ENCODE measurements around the gene FTCDNL1. TPM values are rescaled to one million over a fixed set of nuclear protein-coding genes. Genes with fewer than 3 reads are reported as not detected.

Gene FTCDNL1
- total and polyA plus RNA-seq, 2 experiments from 2014 or later = 1.9 to 3.2 TPM

GRCh38 chr2:199814101-199814816 is 36.7 kb downstream of the FTCDNL1 start:
- H3K9me3 ChIP-seq (ENCODE audit: low read depth) = no peaks in the 10 kb centered on the region

GRCh38 chr2:199812493-199812892 is 38.5 kb downstream of the FTCDNL1 start:
- no peaks in the 10 kb centered on the region for H3K36me3 ChIP-seq
- no peak for DNase-seq (ENCODE audit: low read depth in 1 of 2, low spot score in 1 of 2)
- H3K9me3 ChIP-seq (ENCODE audit: low read depth) = no peaks in the 10 kb centered on the region
- H3K4me1 ChIP-seq (ENCODE audit: low read depth) = no peaks in the 10 kb centered on the region
- no peaks in the 10 kb centered on the region for H3K27me3 ChIP-seq
- no peak overlapping the region for H3K27ac ChIP-seq
- no peak overlapping the region for H3K4me3 ChIP-seq
- no peak for TF ChIP-seq CTCF (IDR thresholded peaks at IDR 0.05; ENCODE audit: low read depth, low read length)

More at GRCh38 chr2:199814101-199814816, 36.7 kb downstream of the FTCDNL1 start:
- TF ChIP-seq CTCF (IDR thresholded peaks at IDR 0.05; ENCODE audit: low read depth, low read length) = no peak
- H3K4me1 ChIP-seq (ENCODE audit: low read depth) = no peaks in the 10 kb centered on the region
- DNase-seq (ENCODE audit: low read depth in 1 of 2, low spot score in 1 of 2) = no peak
- H3K4me3 ChIP-seq = no peak overlapping the region
- H3K27me3 ChIP-seq = no peaks in the 10 kb centered on the region
- H3K27ac ChIP-seq = no peak overlapping the region
- no peaks in the 10 kb centered on the region for H3K36me3 ChIP-seq

GRCh38 chr2:199811346-199811745 is 39.6 kb downstream of the FTCDNL1 start:
- H3K27me3 ChIP-seq = no peaks in the 10 kb centered on the region
- DNase-seq (ENCODE audit: low read depth in 1 of 2, low spot score in 1 of 2) = no peak
- no peaks in the 10 kb centered on the region for H3K9me3 ChIP-seq (ENCODE audit: low read depth)
- no peak overlapping the region for H3K4me3 ChIP-seq
- no peaks in the 10 kb centered on the region for H3K36me3 ChIP-seq
- no peak for TF ChIP-seq CTCF (IDR thresholded peaks at IDR 0.05; ENCODE audit: low read depth, low read length)
- H3K27ac ChIP-seq = no peak overlapping the region
- H3K4me1 ChIP-seq (ENCODE audit: low read depth) = no peaks in the 10 kb centered on the region

GRCh38 chr2:199810422-199811171 is 40.4 kb downstream of the FTCDNL1 start:
- no peaks in the 10 kb centered on the region for H3K9me3 ChIP-seq (ENCODE audit: low read depth)
- H3K4me1 ChIP-seq (ENCODE audit: low read depth) = no peaks in the 10 kb centered on the region
- no peaks in the 10 kb centered on the region for H3K27me3 ChIP-seq
- H3K27ac ChIP-seq = no peak overlapping the region
- no peak for TF ChIP-seq CTCF (IDR thresholded peaks at IDR 0.05; ENCODE audit: low read depth, low read length)
- no peaks in the 10 kb centered on the region for H3K36me3 ChIP-seq
- DNase-seq (ENCODE audit: low read depth in 1 of 2, low spot score in 1 of 2) = peak in 1 of 2 donors; percentile 12
- no peak overlapping the region for H3K4me3 ChIP-seq

GRCh38 chr2:199807966-199808365 is 43.0 kb downstream of the FTCDNL1 start:
- no peak for DNase-seq (ENCODE audit: low read depth in 1 of 2, low spot score in 1 of 2)

More at GRCh38 chr2:199807966-199808365, 43.0 kb downstream of the FTCDNL1 start:
- no peak for TF ChIP-seq CTCF (IDR thresholded peaks at IDR 0.05; ENCODE audit: low read depth, low read length)
- Histone ChIP-seq H3K4me1 (ENCODE audit: low read depth) (no peaks in the 10 kb centered on the region), H3K27me3 (no peaks in the 10 kb centered on the region), H3K4me3 (no peak overlapping the region), H3K27ac (no peak overlapping the region), H3K36me3 (no peaks in the 10 kb centered on the region), H3K9me3 (ENCODE audit: low read depth) (no peaks in the 10 kb centered on the region)

Data from cardiac muscle cell (in vitro differentiated cells and primary cell).